GM12892 (cell line): ENCODE data around the gene UST.

Experiments used
- POLR2AphosphoS5 ChIP-seq: IDR thresholded peaks from 2 replicates; pipeline ENCODE4 v1.6.1; 2011; ENCODE audit warnings: low read depth, low read length, control low read depth
- TAF1 ChIP-seq: IDR thresholded peaks from 2 replicates; pipeline ENCODE4 v1.6.1; 2011; ENCODE audit warnings: low read depth, mild to moderate bottlenecking, control low read depth, low read length, borderline replicate concordance

DNA sequence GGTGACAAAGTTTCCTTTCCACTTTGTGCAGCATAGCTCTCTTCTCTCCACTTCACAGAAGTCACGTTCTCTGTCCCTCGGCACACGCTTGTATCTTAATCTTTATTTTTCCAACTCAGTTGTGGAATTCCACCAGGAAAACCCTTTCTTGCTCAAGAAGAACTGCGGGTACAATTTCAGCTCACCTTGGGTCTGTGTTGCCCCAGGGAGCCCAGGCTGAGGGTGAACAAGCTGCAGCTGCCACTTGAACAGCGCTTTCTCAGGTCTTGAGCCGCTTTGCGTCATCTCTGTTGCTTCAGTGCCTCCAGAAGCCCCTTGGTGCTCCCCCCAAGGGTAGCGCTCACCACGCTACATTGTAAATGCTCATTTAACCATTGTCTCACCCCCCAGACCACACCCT lies 341.5 kb downstream of the UST start:
- no peak for TF ChIP-seq POLR2AphosphoS5
- no peak for TF ChIP-seq TAF1
